Esophagus squamous epithelium (tissue), 4 donors: ENCODE data around the gene CDC27.

Source experiments
- POLR2A ChIP-seq, 4 donors: fragments of 450-650 bp; IDR thresholded peaks; one replicate each; pipeline ENCODE4 v1.6.1; 2017; ENCODE audit warnings: antibody characterized with exemption in 4 of 4, mild to moderate bottlenecking in 4 of 4, moderate library complexity in 3 of 4
- TF ChIP-seq, protein P1 (sequence below), 6 experiments: fragments of 450-650 bp in 4 of 6; fragments of 200-600 bp in 2 of 6; sonication (generic) in 2 of 6; IDR thresholded peaks; one replicate each; pipeline ENCODE4 v1.5.1; 2016 to 2019; ENCODE audit warnings: antibody characterized with exemption in 6 of 6, mild to moderate bottlenecking in 4 of 6, moderate library complexity in 4 of 6

DNA sequence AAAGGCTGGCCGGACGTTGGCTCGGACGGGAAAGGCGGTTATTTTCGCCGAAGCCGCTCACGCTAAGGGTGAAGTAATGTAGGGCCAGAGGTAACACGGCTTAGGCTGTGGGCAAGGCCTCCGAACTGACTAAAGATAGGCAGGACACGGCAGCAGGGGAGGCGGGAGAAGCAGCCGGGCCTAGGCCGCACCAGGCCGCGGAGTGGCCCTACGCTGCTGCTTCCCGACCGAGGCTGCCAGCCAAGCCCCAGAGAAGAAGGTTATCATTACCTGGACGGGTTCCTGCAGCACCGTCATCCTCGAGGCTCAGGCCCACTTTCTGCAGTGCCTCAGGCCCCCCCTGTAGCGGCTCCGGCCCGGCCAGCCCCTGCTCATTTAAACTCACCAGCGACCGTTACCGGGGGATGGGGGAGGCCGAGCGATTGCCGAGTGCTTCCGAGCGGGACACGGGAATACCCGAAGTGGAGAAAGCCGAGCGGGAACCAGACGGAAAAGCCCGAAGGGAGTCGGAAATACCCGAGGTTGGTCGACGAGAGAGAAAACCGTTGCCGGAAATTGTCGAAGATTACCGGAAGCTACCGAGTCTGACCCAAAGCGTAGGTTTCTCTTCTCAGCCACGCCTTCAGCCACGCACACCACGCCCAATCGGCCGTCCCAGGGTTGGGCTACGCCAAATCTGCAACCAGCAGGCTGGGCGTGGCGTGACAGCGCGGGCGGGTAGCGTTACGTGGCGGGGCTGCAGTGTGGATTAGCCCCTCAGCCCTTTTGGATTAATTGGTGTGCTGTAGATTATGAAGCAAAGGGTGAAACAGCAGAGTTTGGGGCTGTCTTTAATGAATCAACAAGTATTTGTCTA lies at the start of gene CDC27:
- TF ChIP-seq, protein P1, sequence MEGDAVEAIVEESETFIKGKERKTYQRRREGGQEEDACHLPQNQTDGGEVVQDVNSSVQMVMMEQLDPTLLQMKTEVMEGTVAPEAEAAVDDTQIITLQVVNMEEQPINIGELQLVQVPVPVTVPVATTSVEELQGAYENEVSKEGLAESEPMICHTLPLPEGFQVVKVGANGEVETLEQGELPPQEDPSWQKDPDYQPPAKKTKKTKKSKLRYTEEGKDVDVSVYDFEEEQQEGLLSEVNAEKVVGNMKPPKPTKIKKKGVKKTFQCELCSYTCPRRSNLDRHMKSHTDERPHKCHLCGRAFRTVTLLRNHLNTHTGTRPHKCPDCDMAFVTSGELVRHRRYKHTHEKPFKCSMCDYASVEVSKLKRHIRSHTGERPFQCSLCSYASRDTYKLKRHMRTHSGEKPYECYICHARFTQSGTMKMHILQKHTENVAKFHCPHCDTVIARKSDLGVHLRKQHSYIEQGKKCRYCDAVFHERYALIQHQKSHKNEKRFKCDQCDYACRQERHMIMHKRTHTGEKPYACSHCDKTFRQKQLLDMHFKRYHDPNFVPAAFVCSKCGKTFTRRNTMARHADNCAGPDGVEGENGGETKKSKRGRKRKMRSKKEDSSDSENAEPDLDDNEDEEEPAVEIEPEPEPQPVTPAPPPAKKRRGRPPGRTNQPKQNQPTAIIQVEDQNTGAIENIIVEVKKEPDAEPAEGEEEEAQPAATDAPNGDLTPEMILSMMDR (IDR thresholded peaks at IDR 0.05), result peak in 1 of 6 experiments; percentile 4
- TF ChIP-seq POLR2A (IDR thresholded peaks at IDR 0.05), result peak in 2 of 4 donors; percentile 20 to 67
